ENCODE data around the gene FUT9.
"Not testable (repeated sequence)": the region's sequence is repeated elsewhere in the genome, so short reads cannot be mapped to it uniquely, and the experiment has no call there.

The FUT9 gene

GRCh38 chr6:96194675-96195074, 178.9 kb downstream of the FUT9 start:
- no peak for DNase-seq

GRCh38 chr6:96195272-96195671, 179.5 kb downstream of the FUT9 start:
- no peak for DNase-seq

- no peak for DNase-seq
Observed at GRCh38 chr6:96196633-96197032, 180.9 kb downstream of the FUT9 start.

- no peak for DNase-seq
Observed at GRCh38 chr6:96197241-96197640, 181.5 kb downstream of the FUT9 start.

- DNase-seq: no peak
Observed at GRCh38 chr6:96202571-96202970, 186.8 kb downstream of the FUT9 start.

- no peak for DNase-seq
Observed at GRCh38 chr6:96211341-96211740, 195.6 kb downstream of the FUT9 start.

- DNase-seq: no peak
Observed at GRCh38 chr6:96212066-96212465, 196.3 kb downstream of the FUT9 start.

GRCh38 chr6:96213784-96214183, 198.0 kb downstream of the FUT9 start:
- no peak for DNase-seq

- DNase-seq: no peak
Observed at GRCh38 chr6:96223695-96224094, 207.9 kb downstream of the FUT9 start.

GRCh38 chr6:96227135-96227534, 211.4 kb downstream of the FUT9 start:
- no peak for DNase-seq

GRCh38 chr6:96234444-96234843, 218.7 kb downstream of the FUT9 start:
- DNase-seq: no peak

- DNase-seq: no peak
Observed at GRCh38 chr6:96235927-96236326, 220.2 kb downstream of the FUT9 start.

- no peak for DNase-seq
Observed at GRCh38 chr6:96236471-96236870, 220.7 kb downstream of the FUT9 start.

- DNase-seq: no peak
Observed at GRCh38 chr6:96237638-96238347, 222.0 kb downstream of the FUT9 start.

- DNase-seq: no peak
Observed at GRCh38 chr6:96246563-96246962, 230.8 kb downstream of the FUT9 start.

GRCh38 chr6:96249755-96250154, 234.0 kb downstream of the FUT9 start:
- DNase-seq: no peak

- DNase-seq: no peak
Observed at GRCh38 chr6:96257751-96258150, 242.0 kb downstream of the FUT9 start.

GRCh38 chr6:96260787-96261430, 245.1 kb downstream of the FUT9 start:
- DNase-seq: not testable (repeated sequence)

Data from activated CD4-positive, CD25-positive, alpha-beta regulatory T cell treated with anti-CD3 and anti-CD28 coated beads, Interleukin-2, amount 50 U/mL, for 72 hours (primary cell).